Duodenal mucosa (tissue), 2 donors: ENCODE data around the gene PLXNA1.

ENCODE experiments used
- H3K27ac ChIP-seq: one replicate; pipeline ENCODE4 v1.7.0; 2013; ENCODE audit warnings: low read depth, low read length
- H3K27me3 ChIP-seq, 2 donors: one replicate each; pipeline ENCODE4 v1.7.0; 2013; ENCODE audit warnings: low read length in 2 of 2, control low read depth in 1 of 2; ENCODE audit not compliant: insufficient read depth in 2 of 2, control insufficient read depth in 1 of 2
- H3K36me3 ChIP-seq, 2 donors: one replicate each; pipeline ENCODE4 v1.7.0; 2013; ENCODE audit warnings: low read length in 2 of 2, control low read depth in 1 of 2; ENCODE audit not compliant: insufficient read depth in 2 of 2, control insufficient read depth in 1 of 2
- H3K4me1 ChIP-seq, 2 donors: one replicate each; pipeline ENCODE4 v1.7.0; 2013; ENCODE audit warnings: low read length in 2 of 2, control low read depth in 1 of 2; ENCODE audit not compliant: insufficient read depth in 2 of 2, control insufficient read depth in 1 of 2
- H3K4me3 ChIP-seq, 2 donors: one replicate each; pipeline ENCODE4 v1.7.0; 2013; ENCODE audit warnings: low read length in 2 of 2, low read depth in 1 of 2
- H3K9ac ChIP-seq, 2 donors: one replicate each; pipeline ENCODE4 v1.7.0; 2013; ENCODE audit warnings: low read length in 2 of 2, low read depth in 1 of 2
- H3K9me3 ChIP-seq, 2 donors: one replicate each; pipeline ENCODE4 v1.7.0; 2013; ENCODE audit warnings: low read length in 2 of 2, control low read depth in 1 of 2; ENCODE audit not compliant: control insufficient read depth in 1 of 2

PLXNA1 gene

DNA sequence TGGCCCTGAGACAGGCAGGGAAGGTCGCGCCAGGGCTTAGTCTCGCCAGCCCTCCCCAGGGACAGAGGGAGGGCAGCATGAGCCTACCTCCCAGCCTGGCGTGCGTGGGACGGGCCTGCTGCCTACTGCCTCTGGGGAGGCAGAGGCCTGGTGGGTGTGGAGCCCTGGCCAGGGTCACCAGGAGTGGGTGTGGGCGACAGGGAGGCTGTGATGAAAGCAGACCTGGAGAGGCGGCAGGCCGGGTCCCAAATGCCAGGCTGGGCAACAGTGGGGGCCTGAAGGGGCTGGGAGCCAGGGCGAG is 33.1 kb downstream of the PLXNA1 start:
- H3K27ac ChIP-seq, result no peak overlapping the region
- no peak overlapping the region for H3K9ac ChIP-seq
- no peaks in the 10 kb centered on the region for H3K4me1 ChIP-seq
- H3K4me3 ChIP-seq, result no peak overlapping the region
- H3K9me3 ChIP-seq, result no peaks in the 10 kb centered on the region
- H3K27me3 ChIP-seq, result no peaks in the 10 kb centered on the region
- peaks cover 0 to 43% of the 10 kb centered on the region in 2 donors for H3K36me3 ChIP-seq

DNA sequence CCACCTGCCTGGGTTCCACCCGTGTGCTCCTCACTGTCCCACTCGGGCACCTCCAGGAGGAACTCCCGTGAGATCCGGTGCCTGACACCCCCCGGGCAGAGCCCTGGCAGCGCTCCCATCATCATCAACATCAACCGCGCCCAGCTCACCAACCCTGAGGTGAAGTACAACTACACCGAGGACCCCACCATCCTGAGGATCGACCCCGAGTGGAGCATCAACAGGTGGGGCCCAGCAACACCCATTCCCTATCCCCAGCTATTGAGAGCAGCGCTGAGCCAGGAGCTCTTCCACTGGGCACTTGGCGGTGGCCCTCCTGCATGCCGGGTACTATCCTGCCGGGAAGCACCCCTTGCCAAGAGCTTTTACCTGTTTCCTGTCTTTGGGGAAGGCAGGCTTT is 33.5 kb downstream of the PLXNA1 start:
- H3K36me3 ChIP-seq, result peaks cover 0 to 45% of the 10 kb centered on the region in 2 donors
- no peak overlapping the region for H3K4me3 ChIP-seq
- no peak overlapping the region for H3K27ac ChIP-seq
- H3K9ac ChIP-seq, result no peak overlapping the region
- no peaks in the 10 kb centered on the region for H3K27me3 ChIP-seq
- H3K4me1 ChIP-seq, result no peaks in the 10 kb centered on the region
- no peaks in the 10 kb centered on the region for H3K9me3 ChIP-seq

DNA sequence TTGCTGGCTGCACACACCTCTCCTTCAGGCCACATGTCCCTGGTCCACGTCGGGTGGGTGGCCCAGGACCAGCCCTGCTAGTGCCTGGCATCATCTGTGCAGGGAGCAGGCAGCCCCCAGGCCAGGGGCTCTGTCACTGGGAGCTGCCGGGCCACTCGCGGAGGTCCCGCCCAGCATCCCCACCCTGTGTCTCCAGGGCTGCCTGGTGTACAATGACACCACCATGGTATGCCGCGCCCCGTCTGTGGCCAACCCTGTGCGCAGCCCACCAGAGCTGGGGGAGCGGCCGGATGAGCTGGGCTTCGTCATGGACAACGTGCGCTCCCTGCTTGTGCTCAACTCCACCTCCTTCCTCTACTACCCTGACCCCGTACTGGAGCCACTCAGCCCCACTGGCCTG is 34.3 kb downstream of the PLXNA1 start:
- no peaks in the 10 kb centered on the region for H3K9me3 ChIP-seq
- H3K36me3 ChIP-seq, result peaks cover 0 to 47% of the 10 kb centered on the region in 2 donors
- H3K27me3 ChIP-seq, result no peaks in the 10 kb centered on the region
- H3K4me1 ChIP-seq, result no peaks in the 10 kb centered on the region
- no peak overlapping the region for H3K4me3 ChIP-seq
- no peak overlapping the region for H3K9ac ChIP-seq
- no peak overlapping the region for H3K27ac ChIP-seq

DNA sequence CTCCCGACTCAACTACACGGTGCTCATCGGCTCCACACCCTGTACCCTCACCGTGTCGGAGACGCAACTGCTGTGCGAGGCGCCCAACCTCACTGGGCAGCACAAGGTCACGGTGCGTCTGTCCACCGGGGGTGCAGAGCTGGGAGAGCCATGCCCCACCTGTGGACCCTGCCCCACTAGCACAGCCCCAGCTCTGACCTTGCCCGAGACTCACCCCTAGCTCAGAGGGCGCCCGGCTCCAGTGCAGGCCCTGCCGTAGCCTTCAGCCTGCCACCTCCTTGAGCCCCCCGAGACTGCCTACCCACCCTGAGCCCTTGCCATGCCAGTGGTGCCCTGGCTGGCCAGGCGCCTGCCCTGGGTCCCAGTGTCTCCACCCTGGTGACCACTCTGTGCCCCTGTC is 34.9 kb downstream of the PLXNA1 start:
- Histone ChIP-seq H3K4me3 (no peak overlapping the region), H3K9ac (no peak overlapping the region), H3K27ac (no peak overlapping the region), H3K9me3 (no peaks in the 10 kb centered on the region), H3K27me3 (no peaks in the 10 kb centered on the region), H3K36me3 (peaks cover 0 to 51% of the 10 kb centered on the region in 2 donors), H3K4me1 (no peaks in the 10 kb centered on the region)

DNA sequence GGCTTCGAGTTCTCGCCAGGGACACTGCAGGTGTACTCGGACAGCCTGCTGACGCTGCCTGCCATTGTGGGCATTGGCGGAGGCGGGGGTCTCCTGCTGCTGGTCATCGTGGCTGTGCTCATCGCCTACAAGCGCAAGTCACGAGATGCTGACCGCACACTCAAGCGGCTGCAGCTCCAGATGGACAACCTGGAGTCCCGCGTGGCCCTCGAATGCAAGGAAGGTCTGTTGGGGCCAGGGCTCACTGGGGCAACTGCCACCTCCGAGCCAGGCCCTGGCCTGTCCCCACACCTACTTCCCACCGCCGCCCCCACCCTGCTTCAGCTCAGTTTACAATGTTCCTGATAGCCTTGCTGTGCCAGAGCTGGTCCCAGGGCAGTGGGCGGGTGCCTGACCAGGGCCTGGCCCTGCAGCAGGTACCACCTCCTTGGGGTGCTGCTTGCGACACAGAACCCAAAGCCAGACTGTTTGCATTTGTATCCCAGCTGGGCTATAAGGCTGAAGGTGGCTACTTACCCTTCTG is 35.5 kb downstream of the PLXNA1 start:
- Histone ChIP-seq H3K9ac (no peak overlapping the region), H3K4me3 (no peak overlapping the region), H3K27me3 (no peaks in the 10 kb centered on the region), H3K4me1 (no peaks in the 10 kb centered on the region), H3K27ac (no peak overlapping the region), H3K9me3 (no peaks in the 10 kb centered on the region), H3K36me3 (peaks cover 0 to 52% of the 10 kb centered on the region in 2 donors)

DNA sequence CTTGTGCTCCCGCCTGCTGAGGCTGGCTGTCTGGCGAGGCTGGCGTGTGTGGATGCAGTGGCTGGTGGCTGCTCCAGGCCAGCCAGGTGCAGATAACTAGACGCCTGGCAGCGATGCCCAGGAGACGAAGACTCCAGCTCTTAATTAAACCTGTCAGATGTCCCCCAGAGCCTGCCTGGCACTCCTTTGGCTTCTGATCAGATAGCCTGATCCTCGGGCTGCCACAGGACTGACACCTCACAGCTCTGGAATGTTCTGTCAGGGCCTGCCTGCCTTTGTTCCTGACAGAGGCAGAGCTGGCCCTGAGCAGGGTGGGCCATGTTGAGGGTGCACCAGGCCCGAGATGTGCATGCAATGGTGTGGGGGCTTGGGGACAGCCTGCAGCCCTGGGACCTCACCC is 36.5 kb downstream of the PLXNA1 start:
- Histone ChIP-seq H3K36me3 (peaks cover 0 to 52% of the 10 kb centered on the region in 2 donors), H3K9ac (no peak overlapping the region), H3K9me3 (no peaks in the 10 kb centered on the region), H3K27me3 (no peaks in the 10 kb centered on the region), H3K27ac (no peak overlapping the region), H3K4me1 (no peaks in the 10 kb centered on the region), H3K4me3 (no peak overlapping the region)

DNA sequence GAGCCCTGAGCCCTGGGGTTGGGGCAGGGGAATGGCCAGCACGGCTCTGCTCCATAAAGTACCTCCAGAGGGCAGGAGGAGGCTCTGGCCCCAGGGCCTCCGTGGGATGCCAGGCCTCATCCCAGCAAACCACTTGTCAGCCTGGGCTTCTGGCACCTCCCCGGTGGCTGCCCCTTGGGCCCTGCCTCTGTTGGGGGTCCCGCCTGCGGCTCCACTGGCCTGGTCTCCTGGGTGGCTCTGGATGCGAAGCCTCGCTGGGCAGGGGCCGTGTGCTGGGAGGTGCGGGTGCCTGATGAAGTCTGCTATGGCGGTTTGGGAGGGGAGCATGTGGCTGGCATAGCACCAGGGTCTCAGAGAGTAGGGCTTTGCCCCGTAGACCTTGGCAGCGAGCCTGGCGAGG is 37.6 kb downstream of the PLXNA1 start:
- Histone ChIP-seq H3K36me3 (peaks cover 0 to 52% of the 10 kb centered on the region in 2 donors), H3K4me3 (no peak overlapping the region), H3K4me1 (no peaks in the 10 kb centered on the region), H3K9me3 (no peaks in the 10 kb centered on the region), H3K27me3 (no peaks in the 10 kb centered on the region), H3K27ac (no peak overlapping the region), H3K9ac (no peak overlapping the region)

DNA sequence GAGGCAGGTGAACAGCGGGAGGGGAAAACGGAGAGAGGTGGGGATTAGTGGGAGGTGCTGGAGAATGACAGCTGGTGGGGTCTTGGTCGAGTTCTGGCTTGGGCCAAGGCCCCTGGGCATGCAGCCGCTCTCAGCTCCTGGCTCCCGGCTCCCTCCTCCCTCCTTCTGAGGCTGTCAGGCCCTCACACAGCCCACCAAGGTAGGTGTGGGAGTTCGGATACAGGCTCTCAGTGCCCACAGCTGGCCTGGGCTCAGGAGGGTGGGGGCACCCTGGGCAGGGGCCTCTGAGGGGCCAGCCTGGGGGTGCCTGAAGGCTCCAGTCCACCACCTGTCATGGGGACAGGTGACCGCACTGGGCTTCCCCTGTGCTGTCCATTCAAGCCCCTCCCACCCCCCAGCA is 39.9 kb downstream of the PLXNA1 start:
- Histone ChIP-seq H3K9ac (no peak overlapping the region), H3K36me3 (peaks cover 0 to 35% of the 10 kb centered on the region in 2 donors), H3K9me3 (no peaks in the 10 kb centered on the region)

DNA sequence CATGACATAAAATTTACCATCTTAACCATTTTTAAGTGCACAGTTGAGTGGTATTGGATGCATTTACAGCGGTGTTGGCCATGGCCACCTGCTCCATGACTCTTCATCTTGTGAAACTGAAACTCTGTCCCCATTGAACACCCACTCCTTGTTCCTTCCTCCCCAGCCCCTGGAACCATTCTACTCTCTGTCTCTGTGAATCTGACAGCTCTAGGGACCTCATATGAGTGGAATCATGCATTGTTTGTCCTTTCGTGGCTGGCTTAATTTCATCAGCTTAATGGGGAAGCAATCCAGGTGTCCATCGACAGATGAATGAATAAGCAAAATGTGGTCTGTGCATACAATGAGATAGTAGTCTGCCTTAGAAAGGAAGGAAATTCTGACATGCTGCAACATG is 42.5 kb downstream of the PLXNA1 start:
- no peak overlapping the region for H3K9ac ChIP-seq
- H3K9me3 ChIP-seq, result no peaks in the 10 kb centered on the region
- H3K4me1 ChIP-seq, result peaks cover 0 to 7% of the 10 kb centered on the region in 2 donors
- no peak overlapping the region for H3K4me3 ChIP-seq
- no peaks in the 10 kb centered on the region for H3K27me3 ChIP-seq
- no peak overlapping the region for H3K27ac ChIP-seq
- peaks cover 0 to 28% of the 10 kb centered on the region in 2 donors for H3K36me3 ChIP-seq

More for the DNA sequence above, 39.9 kb downstream of the PLXNA1 start:
- Histone ChIP-seq H3K4me1 (no peaks in the 10 kb centered on the region), H3K4me3 (no peak overlapping the region), H3K27ac (no peak overlapping the region), H3K27me3 (no peaks in the 10 kb centered on the region)

DNA sequence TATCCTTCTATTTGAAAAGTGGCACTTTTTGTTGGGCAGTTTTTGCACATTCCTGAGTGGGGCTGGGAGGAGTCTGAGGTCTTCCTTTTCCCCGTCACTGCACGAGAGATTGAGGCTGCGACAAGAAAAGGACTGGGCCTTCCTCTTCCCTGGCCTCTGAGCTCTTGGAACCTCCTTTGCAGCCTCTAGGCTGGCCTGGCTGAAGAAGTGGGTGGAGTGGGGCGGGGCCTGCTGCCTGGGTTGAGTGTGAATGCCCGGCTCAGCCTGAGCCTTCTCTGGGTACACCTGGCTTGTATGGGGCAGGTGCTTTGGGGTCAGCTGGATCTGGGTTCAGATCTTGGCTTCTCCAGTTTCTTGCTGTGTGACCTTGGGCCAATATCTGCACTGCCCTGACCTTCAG is 43.1 kb downstream of the PLXNA1 start:
- peaks cover 0 to 7% of the 10 kb centered on the region in 2 donors for H3K4me1 ChIP-seq
- no peaks in the 10 kb centered on the region for H3K9me3 ChIP-seq
- H3K4me3 ChIP-seq, result no peak overlapping the region
- no peak overlapping the region for H3K27ac ChIP-seq
- no peaks in the 10 kb centered on the region for H3K27me3 ChIP-seq
- H3K9ac ChIP-seq, result no peak overlapping the region
- peaks cover 0 to 33% of the 10 kb centered on the region in 2 donors for H3K36me3 ChIP-seq

DNA sequence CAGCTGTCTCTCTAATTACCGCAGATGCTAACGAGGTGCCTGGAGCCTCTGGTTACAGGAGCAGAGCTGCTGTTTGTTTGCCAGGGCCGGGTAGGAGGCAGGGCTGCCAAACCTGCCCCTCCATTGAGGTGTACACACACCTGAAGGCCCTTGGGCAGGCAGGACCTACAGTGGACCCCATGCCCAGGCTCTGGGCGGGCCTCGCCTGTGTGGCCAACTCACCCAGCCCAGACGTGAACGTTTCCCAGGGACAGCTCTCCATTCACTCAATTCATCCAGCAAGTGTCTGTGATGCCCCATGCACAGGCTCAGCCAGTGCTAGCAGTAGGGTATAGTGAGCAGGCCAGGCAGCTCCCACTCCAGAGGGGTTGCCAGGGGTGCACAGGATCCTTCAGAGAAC is 43.7 kb downstream of the PLXNA1 start:
- no peaks in the 10 kb centered on the region for H3K9me3 ChIP-seq
- no peak overlapping the region for H3K4me3 ChIP-seq
- H3K36me3 ChIP-seq, result peaks cover 0 to 30% of the 10 kb centered on the region in 2 donors
- no peak overlapping the region for H3K27ac ChIP-seq
- H3K27me3 ChIP-seq, result no peaks in the 10 kb centered on the region
- peaks cover 0 to 7% of the 10 kb centered on the region in 2 donors for H3K4me1 ChIP-seq
- H3K9ac ChIP-seq, result no peak overlapping the region
